Left lobe of liver (tissue), 2 donors: ENCODE measurements around the gene NMT1. TPM values are rescaled to one million over a fixed set of nuclear protein-coding genes. Genes with fewer than 3 reads are reported as not detected.

Experiments used
- ATAC-seq: fragments of 200-7000 bp; cut with Tn5 transposase; one replicate; pipeline ENCODE4 v1.9.1; 2020; ENCODE audit warnings: mild to moderate bottlenecking, moderate library complexity
- DNase-seq: peaks from one replicate; pipeline ENCODE4 v3.0.0-alpha.2; 2020; ENCODE audit warnings: low spot score
- total RNA-seq: library from RNA; stranded (reverse); gene quantifications from one replicate; pipeline ENCODE4 v1.2.1, GENCODE V29; 2021
- donor health status: DM: no; HTN: no; CAD: no; lungs with moderate emphysema.
- donor health status: DM: no; HTN: yes; CAD: no.

The NMT1 gene
- 77.0 TPM for total RNA-seq

- ATAC-seq = peak; percentile 93
- DNase-seq = peak; percentile 98
These were observed at the start of gene NMT1 for GRCh38 chr17:45060797-45061605. NMT1 (plus strand) TSS chr17:45061317; CDS start chr17:45061330, 13 bp downstream.

GRCh38 chr17:45011767-45012166 is 49.4 kb upstream of the NMT1 start:
- ATAC-seq (no peak), DNase-seq (no peak)

- DNase-seq (no peak), ATAC-seq (no peak)
These were observed 47.8 kb upstream of the NMT1 start for GRCh38 chr17:45013021-45013997.

DNA sequence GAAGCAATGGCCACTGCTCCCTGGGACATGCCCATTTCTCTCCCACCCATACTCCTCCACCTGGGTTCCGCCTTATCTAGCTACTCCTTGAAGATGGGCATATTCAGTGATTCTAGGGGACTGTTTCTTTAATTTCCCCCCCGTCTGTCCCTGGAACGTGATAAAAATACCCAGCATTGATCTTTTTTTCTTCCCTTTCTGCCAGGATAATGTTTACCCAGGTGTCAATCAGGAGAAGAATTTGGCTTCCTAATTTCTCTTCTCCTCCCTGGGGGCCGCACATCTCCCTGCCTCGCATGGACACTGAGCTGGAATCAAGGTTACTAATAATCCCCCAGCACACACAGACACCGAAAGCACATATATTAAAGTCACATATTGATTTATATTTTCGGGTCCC is 44.9 kb upstream of the NMT1 start:
- peak; percentile 49 for ATAC-seq

DNA sequence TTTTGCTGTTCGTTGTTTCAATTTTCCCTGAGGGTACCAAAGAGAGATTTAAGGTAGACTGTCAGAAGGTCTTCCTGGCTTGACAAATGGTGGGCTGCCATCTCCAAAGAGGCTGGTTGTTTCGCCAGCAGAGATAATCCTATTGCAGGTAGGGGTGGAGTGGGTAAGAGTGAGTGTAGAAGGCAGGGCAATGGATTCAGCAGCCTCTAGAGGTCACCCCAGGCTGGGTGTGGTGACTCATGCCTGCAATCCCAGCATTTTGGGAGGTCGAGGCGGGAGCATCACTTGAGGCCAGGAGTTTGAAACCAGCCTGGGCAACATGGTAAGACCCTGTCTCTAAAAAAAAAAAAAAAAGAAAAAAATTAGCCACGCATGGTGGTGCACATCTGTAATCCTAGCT is 44.3 kb upstream of the NMT1 start:
- peak; percentile 48 for ATAC-seq
- no peak for DNase-seq

More for the DNA sequence above, 44.9 kb upstream of the NMT1 start:
- DNase-seq = no peak

- no peak for DNase-seq
- ATAC-seq = no peak
These were observed 42.6 kb upstream of the NMT1 start for GRCh38 chr17:45018514-45018847.

GRCh38 chr17:45018848-45019711 is 42.0 kb upstream of the NMT1 start:
- peak; percentile 63 for DNase-seq
- peak; percentile 73 for ATAC-seq

- ATAC-seq (no peak), DNase-seq (no peak)
These were observed 40.6 kb upstream of the NMT1 start for GRCh38 chr17:45020354-45021138.

DNA sequence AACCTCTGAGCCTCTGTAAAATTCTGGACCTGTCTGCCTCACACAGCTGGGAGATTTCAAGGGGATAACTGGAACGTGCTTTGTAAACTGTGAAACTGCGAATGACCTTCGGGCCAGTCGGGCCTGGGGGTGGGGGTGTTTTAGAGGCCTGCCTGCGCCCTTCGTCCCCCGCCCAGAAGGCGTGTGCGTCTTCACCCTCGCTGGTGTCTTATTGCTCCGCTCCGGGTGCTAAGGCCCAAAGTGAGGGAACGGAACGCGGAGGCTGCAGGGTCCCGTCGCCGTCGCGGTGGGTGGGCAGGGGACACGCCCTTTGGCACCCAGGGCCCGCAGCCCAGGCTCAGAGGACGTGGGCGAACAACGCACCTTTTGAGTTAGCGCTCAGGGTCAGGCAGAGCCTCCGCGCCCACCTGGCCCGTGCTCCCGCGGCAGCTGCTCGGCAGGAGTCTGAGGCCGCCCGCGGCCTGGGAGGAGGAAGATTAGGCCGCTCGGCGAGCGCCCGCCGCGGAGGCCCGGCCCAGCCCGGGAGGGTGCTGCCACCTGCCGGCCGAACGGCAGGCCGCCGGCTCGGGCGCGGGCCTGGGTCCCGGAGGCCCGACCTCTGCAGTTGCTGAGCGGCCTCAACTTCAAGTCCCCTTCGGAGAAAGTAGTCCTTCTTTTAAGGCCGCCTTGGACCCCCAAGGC is 39.4 kb upstream of the NMT1 start:
- ATAC-seq (peak; percentile 87), DNase-seq (peak; percentile 74)

DNA sequence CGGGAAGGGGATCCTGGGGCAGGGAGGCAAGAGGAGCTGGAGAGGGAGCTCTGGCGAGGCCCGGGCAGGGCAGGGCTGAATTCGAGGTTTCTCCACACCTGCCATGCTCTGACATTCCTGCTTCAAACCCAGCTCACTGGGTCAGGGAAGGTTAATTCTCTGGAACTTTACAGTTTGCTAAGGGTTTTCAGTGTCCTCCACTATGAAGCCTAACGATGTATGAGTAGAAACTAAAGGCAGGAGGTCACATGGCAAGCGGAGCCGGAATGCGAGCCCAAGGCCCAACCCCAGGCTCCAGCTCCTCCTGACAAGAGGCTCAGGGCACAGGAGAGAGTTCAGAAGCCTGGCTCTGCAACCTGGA is 38.8 kb upstream of the NMT1 start:
- no peak for DNase-seq
- ATAC-seq = peak; percentile 19

- DNase-seq (no peak), ATAC-seq (no peak)
These were observed 38.3 kb upstream of the NMT1 start for GRCh38 chr17:45022655-45023339.

DNA sequence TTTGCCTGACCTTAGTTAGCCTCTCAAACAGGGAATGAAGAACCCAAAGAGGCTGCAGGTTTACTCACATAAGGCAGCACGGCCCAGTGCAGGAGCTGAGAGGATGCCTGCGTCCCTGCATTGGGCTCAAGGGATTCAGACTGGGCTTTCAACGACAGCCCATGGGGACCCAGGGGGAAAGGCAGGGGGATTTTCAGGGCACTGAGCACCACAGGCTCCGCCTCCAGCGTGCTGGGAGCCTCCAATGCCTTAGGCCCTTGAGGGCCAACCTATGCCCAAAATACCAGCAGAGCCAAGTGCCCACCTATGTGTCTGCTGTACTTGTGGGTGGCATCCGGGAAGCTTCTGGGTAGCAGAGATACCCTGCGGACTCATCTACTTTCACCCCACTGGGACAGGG is 32.0 kb upstream of the NMT1 start:
- no peak for DNase-seq
- ATAC-seq = no peak

- DNase-seq (no peak), ATAC-seq (no peak)
These were observed 31.2 kb upstream of the NMT1 start for GRCh38 chr17:45029758-45030423.

- ATAC-seq = peak; percentile 68
- no peak for DNase-seq
These were observed 30.4 kb upstream of the NMT1 start for GRCh38 chr17:45030733-45031132.

DNA sequence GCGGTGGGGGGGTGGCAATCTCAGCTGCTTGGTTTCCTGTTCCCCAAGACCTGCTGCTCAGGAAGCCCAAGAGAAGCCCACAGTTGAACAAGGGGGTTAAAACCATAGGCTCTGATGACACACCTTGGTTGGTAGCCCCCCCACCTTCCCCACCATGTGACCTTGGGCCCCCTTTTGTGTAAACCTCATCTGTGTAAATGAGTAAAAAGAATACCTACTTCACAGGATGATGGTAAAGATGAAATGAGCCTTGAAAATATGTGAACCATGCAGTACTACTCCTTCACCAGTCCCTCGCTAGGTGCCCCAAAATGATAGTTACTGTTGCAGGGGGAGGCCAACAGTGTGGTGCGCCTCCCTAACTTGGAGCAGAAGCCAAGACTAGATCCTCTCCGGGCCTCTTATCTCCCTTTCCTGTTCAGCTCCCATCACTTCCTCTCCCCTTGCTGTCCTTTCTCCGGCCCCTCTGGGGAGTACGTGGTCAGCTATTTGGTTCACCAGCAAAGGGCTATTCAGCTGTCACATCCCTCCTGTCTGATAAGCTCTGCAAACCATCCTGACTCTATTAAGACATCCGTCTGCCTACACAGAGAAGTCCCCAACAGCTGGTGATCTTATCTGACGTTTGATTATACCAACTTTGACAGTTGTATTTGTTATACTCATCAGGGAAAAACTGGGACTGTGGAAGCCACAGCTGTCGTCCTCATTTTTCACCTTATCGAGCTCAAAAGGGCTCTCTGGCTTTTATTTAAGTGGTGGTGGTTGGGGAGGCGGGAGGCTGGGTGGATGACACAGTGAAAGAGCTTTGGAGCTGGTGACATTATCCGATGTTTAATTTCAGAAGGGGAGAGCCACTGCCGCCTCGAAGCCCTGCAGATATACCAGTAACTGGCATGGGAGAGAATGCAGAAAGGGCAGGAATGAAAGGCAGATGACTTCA is 29.6 kb upstream of the NMT1 start:
- ATAC-seq = peak; percentile 51
- no peak for DNase-seq

DNA sequence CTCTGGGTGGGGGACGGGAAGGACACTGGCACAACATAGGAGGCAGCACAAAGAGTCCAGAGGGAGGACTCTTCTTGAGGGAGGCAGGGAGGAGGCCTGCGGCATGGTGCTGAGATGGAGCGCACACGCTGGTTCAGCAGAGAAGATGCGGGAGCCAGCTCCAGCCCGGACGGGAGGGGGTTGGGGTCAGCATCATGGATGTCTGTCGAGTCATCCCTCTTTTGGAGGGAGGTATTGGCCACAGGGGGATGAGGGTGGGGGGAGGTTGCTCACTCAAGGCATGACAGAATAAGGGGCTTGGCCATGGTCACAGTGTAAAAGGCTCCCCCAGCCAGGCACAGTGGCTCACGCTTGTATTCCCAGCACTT is 29.0 kb upstream of the NMT1 start:
- ATAC-seq (no peak), DNase-seq (no peak)

GRCh38 chr17:45034599-45034998 is 26.5 kb upstream of the NMT1 start:
- no peak for DNase-seq
- ATAC-seq = no peak
